Ovary (tissue), 9 donors: ENCODE measurements around the gene KMT2B. TPM values are rescaled to one million over a fixed set of nuclear protein-coding genes. Genes with fewer than 3 reads are reported as not detected.

Experiments used
- DNase-seq, 5 donors: peaks; one replicate each; pipeline ENCODE4 v3.0.0-alpha.2; 2019 to 2020
- H3K27ac ChIP-seq, 2 donors: fragments of 200-600 bp; one replicate each; pipeline versions ENCODE4 v1.5.1 to v1.8.0; 2019 to 2022
- H3K27me3 ChIP-seq: fragments of 200-600 bp; one replicate; pipeline ENCODE4 v1.8.0; 2022
- H3K36me3 ChIP-seq: fragments of 200-600 bp; sonication (generic); one replicate; pipeline ENCODE4 v1.5.1; 2019
- H3K4me1 ChIP-seq: one replicate; pipeline ENCODE4 v1.8.1; 2013; ENCODE audit warnings: mild to moderate bottlenecking, moderate library complexity; ENCODE audit not compliant: insufficient read depth
- H3K4me3 ChIP-seq: fragments of 200-600 bp; sonication (generic); one replicate; pipeline ENCODE4 v1.5.1; 2017
- H3K9me3 ChIP-seq, 2 donors: fragments of 200-600 bp in 1 of 2; sonication (generic) in 1 of 2; one replicate each; pipeline versions ENCODE4 v1.5.1 to v1.8.1; 2013 to 2019; ENCODE audit warnings: mild to moderate bottlenecking in 1 of 2, moderate library complexity in 1 of 2
- EP300 ChIP-seq: sonication (generic); formaldehyde crosslinking; IDR thresholded peaks from one replicate; pipeline ENCODE4 v1.6.1; 2017; ENCODE audit warnings: antibody characterized with exemption
- POLR2A ChIP-seq: fragments of 450-650 bp; IDR thresholded peaks from one replicate; pipeline ENCODE4 v1.6.1; 2017; ENCODE audit warnings: antibody characterized with exemption, mild to moderate bottlenecking, moderate library complexity
- WGBS, 3 donors: extraction: QIAGEN DNeasy Blood & Tissue Kit in 1 of 3; methylation state at CpG; one replicate each; pipeline versions ENCODE4 v1.1.5 to v1.1.7; 2013 to 2017; 5-methylcytosine and 5-hydroxymethylcytosine counted together
- intact Hi-C, 4 donors: fragments of 100-400 bp; cut with DNase I; formaldehyde crosslinking; loops; one replicate each; pipeline versions ENCODE4 v1.11.0 to v1.15.1; 2022 to 2023
- polyA plus RNA-seq, 2 donors: library from polyadenylated mRNA; stranded (reverse); fragments of 200-250 nt in 1 of 2; fragments of 350-450 nt in 1 of 2; fragmentation: Illumina TruSeq in 1 of 2; extraction: RNeasy Lipid Tissue Mini Kit (QIAGEN cat#74804) in 1 of 2; gene quantifications; one replicate each; pipeline ENCODE4 v1.2.3, GENCODE V29; 2013 to 2014
- total RNA-seq, 7 donors: library from RNA; depleted of rRNA in 2 of 7; stranded (reverse); fragments of >200 nt in 2 of 7; fragmentation: NEBNext Ultra II Directional in 3 of 7; extraction: Animal tissue kit (Norgen Biotek cat#: 25700) in 3 of 7; gene quantifications; one replicate each; pipeline versions ENCODE4 v1.1.0 to v1.2.4, GENCODE V29; 2016 to 2023
- TF ChIP-seq, protein P1 (sequence below), 3 donors: fragments of 450-650 bp in 2 of 3; fragments of 200-600 bp in 1 of 3; IDR thresholded peaks; one replicate each; pipeline versions ENCODE4 v1.5.1 to v1.8.0; 2016 to 2022; ENCODE audit warnings: antibody characterized with exemption in 3 of 3, mild to moderate bottlenecking in 1 of 3
- donor health status: DM: no; HTN: no; CAD: no; lungs with moderate emphysema.
- donor health status: DM: no; HTN: no; CAD: no.
- donor health status: Bipolar disorder and iron deficiency.
- donor health status: DM: yes; HTN: yes; CAD: no.
- donor health status: DM: no; HTN: no; CAD: no.
- donor health status: DM: yes; HTN: yes; CAD: no.

The KMT2B gene
- total and polyA plus RNA-seq, 9 donors: 8.8 to 53.7 (median 34.1) TPM

DNA sequence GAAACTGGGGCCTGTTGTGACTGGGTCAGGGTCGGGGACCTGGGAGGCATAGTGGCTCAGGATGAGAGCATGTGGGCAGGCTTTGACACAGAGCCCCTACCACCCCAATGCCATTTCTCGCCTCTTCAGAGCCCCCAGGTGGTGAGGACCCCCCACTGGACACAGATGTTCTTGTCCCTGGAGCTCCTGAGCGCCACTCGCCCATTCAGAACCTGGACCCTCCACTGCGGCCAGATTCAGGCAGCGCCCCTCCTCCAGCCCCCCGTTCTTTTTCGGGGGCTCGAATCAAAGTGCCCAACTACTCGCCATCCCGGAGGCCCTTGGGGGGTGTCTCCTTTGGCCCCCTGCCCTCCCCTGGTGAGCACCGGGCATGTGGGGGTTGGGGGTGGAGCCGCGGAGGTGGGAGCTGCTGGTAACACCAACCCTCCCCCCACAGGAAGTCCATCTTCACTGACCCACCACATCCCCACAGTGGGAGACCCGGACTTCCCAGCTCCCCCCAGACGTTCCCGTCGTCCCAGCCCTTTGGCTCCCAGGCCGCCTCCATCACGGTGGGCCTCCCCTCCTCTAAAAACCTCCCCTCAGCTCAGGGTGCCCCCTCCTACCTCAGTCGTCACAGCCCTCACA, 14.1 kb downstream of the KMT2B start:
- TF ChIP-seq, protein P1, sequence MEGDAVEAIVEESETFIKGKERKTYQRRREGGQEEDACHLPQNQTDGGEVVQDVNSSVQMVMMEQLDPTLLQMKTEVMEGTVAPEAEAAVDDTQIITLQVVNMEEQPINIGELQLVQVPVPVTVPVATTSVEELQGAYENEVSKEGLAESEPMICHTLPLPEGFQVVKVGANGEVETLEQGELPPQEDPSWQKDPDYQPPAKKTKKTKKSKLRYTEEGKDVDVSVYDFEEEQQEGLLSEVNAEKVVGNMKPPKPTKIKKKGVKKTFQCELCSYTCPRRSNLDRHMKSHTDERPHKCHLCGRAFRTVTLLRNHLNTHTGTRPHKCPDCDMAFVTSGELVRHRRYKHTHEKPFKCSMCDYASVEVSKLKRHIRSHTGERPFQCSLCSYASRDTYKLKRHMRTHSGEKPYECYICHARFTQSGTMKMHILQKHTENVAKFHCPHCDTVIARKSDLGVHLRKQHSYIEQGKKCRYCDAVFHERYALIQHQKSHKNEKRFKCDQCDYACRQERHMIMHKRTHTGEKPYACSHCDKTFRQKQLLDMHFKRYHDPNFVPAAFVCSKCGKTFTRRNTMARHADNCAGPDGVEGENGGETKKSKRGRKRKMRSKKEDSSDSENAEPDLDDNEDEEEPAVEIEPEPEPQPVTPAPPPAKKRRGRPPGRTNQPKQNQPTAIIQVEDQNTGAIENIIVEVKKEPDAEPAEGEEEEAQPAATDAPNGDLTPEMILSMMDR (IDR thresholded peaks at IDR 0.05): no peak
- TF ChIP-seq EP300: no peak
- no peak for TF ChIP-seq POLR2A
- Histone ChIP-seq H3K4me3 (no peak overlapping the region), H3K4me1 (no peaks in the 10 kb centered on the region), H3K27ac (no peak overlapping the region), H3K36me3 (no peaks in the 10 kb centered on the region), H3K9me3 (no peaks in the 10 kb centered on the region), H3K27me3 (no peaks in the 10 kb centered on the region)
- intact Hi-C loops: no loop called here
- DNase-seq: peak in 2 of 5 donors; percentile 30 to 34
- WGBS, 3 donors: 77 to 87% (median 79%) methylated on average over 21 of the region's 21 CpGs

GRCh38 chr19:35732540-35733179, 14.9 kb downstream of the KMT2B start:
- 79 to 83% (median 80%) methylated on average over 20 to 25 of the region's 25 CpGs for WGBS, 3 donors
- H3K9me3 ChIP-seq: no peaks in the 10 kb centered on the region
- H3K27ac ChIP-seq: no peak overlapping the region
- H3K4me3 ChIP-seq: no peak overlapping the region
- no peaks in the 10 kb centered on the region for H3K27me3 ChIP-seq
- no peaks in the 10 kb centered on the region for H3K4me1 ChIP-seq
- intact Hi-C loops: no loop called here
- peak in 2 of 5 donors; percentile 22 to 30 for DNase-seq
- TF ChIP-seq EP300 (no peak), POLR2A (no peak)
- no peaks in the 10 kb centered on the region for H3K36me3 ChIP-seq

DNA sequence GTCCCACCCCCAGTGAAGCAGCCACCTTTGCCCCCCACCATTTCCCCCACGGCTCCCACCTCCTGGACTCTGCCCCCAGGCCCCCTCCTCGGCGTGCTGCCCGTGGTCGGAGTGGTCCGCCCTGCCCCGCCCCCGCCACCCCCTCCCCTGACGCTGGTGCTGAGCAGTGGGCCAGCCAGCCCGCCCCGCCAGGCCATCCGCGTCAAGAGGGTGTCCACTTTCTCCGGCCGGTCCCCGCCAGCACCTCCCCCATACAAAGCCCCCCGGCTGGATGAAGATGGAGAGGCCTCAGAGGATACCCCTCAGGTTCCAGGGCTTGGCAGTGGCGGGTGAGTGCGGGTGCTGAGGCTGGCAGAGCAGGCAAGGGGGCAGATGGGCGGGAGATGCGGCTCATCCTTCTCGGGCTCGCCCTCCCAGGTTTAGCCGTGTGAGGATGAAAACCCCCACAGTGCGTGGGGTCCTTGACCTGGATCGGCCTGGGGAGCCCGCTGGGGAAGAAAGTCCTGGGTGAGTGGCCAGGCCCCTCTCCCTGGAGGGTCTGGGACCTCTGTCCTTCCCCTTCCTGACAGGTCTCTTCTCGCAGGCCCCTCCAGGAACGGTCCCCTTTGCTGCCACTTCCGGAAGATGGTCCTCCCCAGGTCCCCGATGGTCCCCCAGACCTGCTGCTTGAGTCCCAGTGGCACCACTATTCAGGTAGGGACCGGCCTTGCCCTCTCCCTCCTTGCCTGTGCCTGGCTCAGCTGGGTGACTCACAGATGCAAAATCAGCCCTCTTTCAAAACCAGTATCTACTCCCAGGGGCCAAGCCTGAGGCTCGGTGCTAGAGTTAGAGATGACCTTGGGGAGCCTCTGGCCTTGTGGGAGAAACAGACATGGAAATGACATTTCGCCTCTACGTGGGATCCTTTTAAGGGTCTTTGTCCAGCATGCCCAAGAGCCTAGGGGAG, 15.7 kb downstream of the KMT2B start:
- H3K4me1 ChIP-seq: no peaks in the 10 kb centered on the region
- 78 to 81% (median 78%) methylated on average over 23 to 35 of the region's 35 CpGs for WGBS, 3 donors
- no peak overlapping the region for H3K27ac ChIP-seq
- no peak for TF ChIP-seq EP300
- no peak for TF ChIP-seq POLR2A
- TF ChIP-seq, protein P1 (IDR thresholded peaks at IDR 0.05): no peak
- intact Hi-C loops: no loop called here
- peak in 2 of 5 donors; percentile 26 to 35 for DNase-seq
- H3K4me3 ChIP-seq: no peak overlapping the region
- no peaks in the 10 kb centered on the region for H3K36me3 ChIP-seq
- H3K27me3 ChIP-seq: no peaks in the 10 kb centered on the region
- no peaks in the 10 kb centered on the region for H3K9me3 ChIP-seq

- intact Hi-C loops: no loop called here
- H3K36me3 ChIP-seq: no peaks in the 10 kb centered on the region
- DNase-seq: peak in 1 of 5 donors; percentile 31
- TF ChIP-seq, protein P1 (IDR thresholded peaks at IDR 0.05): no peak
- TF ChIP-seq POLR2A (no peak), EP300 (no peak)
- no peak overlapping the region for H3K4me3 ChIP-seq
- H3K9me3 ChIP-seq: no peaks in the 10 kb centered on the region
- no peak overlapping the region for H3K27ac ChIP-seq
- 89 to 94% (median 90%) methylated on average over 8 of the region's 8 CpGs for WGBS, 3 donors
- no peaks in the 10 kb centered on the region for H3K4me1 ChIP-seq
- no peaks in the 10 kb centered on the region for H3K27me3 ChIP-seq
Observed at GRCh38 chr19:35734273-35734672, 16.5 kb downstream of the KMT2B start.
